NCI-H345 (cell line): ENCODE measurements around the gene RAI1.
A peak's percentile ranks its signal among the peaks of the same experiment; 100 is the strongest.

ENCODE experiments used
- DNase-seq: peaks from one replicate; lab custom pipeline; 2025; lab: John Stamatoyannopoulos, UW

Gene RAI1

GRCh38 chr17:17732892-17733670, 51.8 kb downstream of the RAI1 start:
- no peak for DNase-seq

GRCh38 chr17:17736205-17737183, 55.2 kb downstream of the RAI1 start:
- DNase-seq: no peak

GRCh38 chr17:17737961-17738894, 57.0 kb downstream of the RAI1 start:
- DNase-seq: no peak

- DNase-seq: no peak
These were observed 57.6 kb downstream of the RAI1 start for GRCh38 chr17:17738901-17739300.

- DNase-seq: no peak
These were observed 58.3 kb downstream of the RAI1 start for GRCh38 chr17:17739388-17740066.

- no peak for DNase-seq
These were observed 59.5 kb downstream of the RAI1 start for GRCh38 chr17:17740615-17741348.

- DNase-seq: no peak
These were observed 60.2 kb downstream of the RAI1 start for GRCh38 chr17:17741349-17742023.

GRCh38 chr17:17742133-17742621, 60.9 kb downstream of the RAI1 start:
- DNase-seq: no peak

GRCh38 chr17:17742688-17743390, 61.6 kb downstream of the RAI1 start:
- DNase-seq: no peak

GRCh38 chr17:17743391-17744112, 62.3 kb downstream of the RAI1 start:
- DNase-seq: no peak

GRCh38 chr17:17744116-17744515, 62.9 kb downstream of the RAI1 start:
- no peak for DNase-seq

- no peak for DNase-seq
These were observed 64.5 kb downstream of the RAI1 start for GRCh38 chr17:17745476-17746455.

GRCh38 chr17:17748179-17748578, 66.9 kb downstream of the RAI1 start:
- DNase-seq: no peak

GRCh38 chr17:17748604-17749003, 67.3 kb downstream of the RAI1 start:
- DNase-seq: no peak

GRCh38 chr17:17749025-17749772, 67.9 kb downstream of the RAI1 start:
- DNase-seq: peak; percentile 36

GRCh38 chr17:17749921-17750320, 68.7 kb downstream of the RAI1 start:
- peak; percentile 31 for DNase-seq
